Mucosa of descending colon (tissue), 3 donors: Measurements from ENCODE around the gene NEK10. TPM values are rescaled to one million over a fixed set of nuclear protein-coding genes. Genes with fewer than 3 reads are reported as not detected.

Experiments
- ATAC-seq: fragments of 200-7000 bp; cut with Tn5 transposase; one replicate; pipeline ENCODE4 v1.9.1; 2020; ENCODE audit warnings: mild to moderate bottlenecking, moderate library complexity
- DNase-seq, 3 donors: peaks; one replicate each; pipeline ENCODE4 v3.0.0-alpha.2; 2020
- H3K36me3 ChIP-seq: fragments of 200-600 bp; one replicate; pipeline ENCODE4 v1.8.0; 2021; ENCODE audit warnings: low read depth, mild to moderate bottlenecking
- H3K4me1 ChIP-seq: fragments of 200-600 bp; one replicate; pipeline ENCODE4 v1.8.0; 2021; ENCODE audit warnings: low read depth, mild to moderate bottlenecking
- H3K4me3 ChIP-seq: fragments of 200-600 bp; one replicate; pipeline ENCODE4 v1.8.0; 2021; ENCODE audit warnings: mild to moderate bottlenecking
- H3K9me3 ChIP-seq: fragments of 200-600 bp; one replicate; pipeline ENCODE4 v1.8.0; 2021; ENCODE audit warnings: mild to moderate bottlenecking
- CTCF ChIP-seq: fragments of 200-600 bp; IDR thresholded peaks from one replicate; pipeline ENCODE4 v1.8.0; 2022; ENCODE audit warnings: antibody characterized with exemption, mild to moderate bottlenecking
- intact Hi-C, 2 donors: fragments of 100-400 bp; cut with DNase I in 1 of 2; cut with micrococcal nuclease in 1 of 2; formaldehyde crosslinking; loops; one replicate each; pipeline versions ENCODE4 v1.11.0 to v1.11.1; 2022; cut with DNase I, micrococcal nuclease
- total RNA-seq, 3 donors: library from RNA; stranded (reverse); fragmentation: NEBNext Ultra II Directional in 2 of 3; extraction: Animal tissue kit (Norgen Biotek cat#: 25700) in 2 of 3; gene quantifications; one replicate each; pipeline versions ENCODE4 v1.2.1 to v1.2.4, GENCODE V29; 2021 to 2023
- donor health status: DM: no; HTN: no; CAD: no; lungs with moderate emphysema.
- donor health status: DM: no; HTN: no; CAD: no.
- donor health status: DM: no; HTN: yes; CAD: no.

Gene NEK10
- total RNA-seq, 3 donors from 2014 or later, result 1.1 to 6.5 (median 1.4) TPM

- intact Hi-C loops, result no loop called here
- peaks cover 12% of the 10 kb centered on the region for H3K4me1 ChIP-seq
- ATAC-seq (peak; percentile 91), DNase-seq (peak in 1 of 3 donors; percentile 47)
- no peaks in the 10 kb centered on the region for H3K36me3 ChIP-seq
- no peaks in the 10 kb centered on the region for H3K9me3 ChIP-seq
- no peak for TF ChIP-seq CTCF
- no peak overlapping the region for H3K4me3 ChIP-seq
These were observed 167.7 kb downstream of the NEK10 start for GRCh38 chr3:27201492-27201891.

- DNase-seq (peak in 1 of 3 donors; percentile 15), ATAC-seq (peak; percentile 88)
- intact Hi-C loops, result no loop called here
- Histone ChIP-seq H3K9me3 (no peaks in the 10 kb centered on the region), H3K4me3 (no peak overlapping the region), H3K4me1 (peaks cover 12% of the 10 kb centered on the region), H3K36me3 (no peaks in the 10 kb centered on the region)
- TF ChIP-seq CTCF, result no peak
These were observed 168.3 kb downstream of the NEK10 start for GRCh38 chr3:27200721-27201489.

GRCh38 chr3:27194861-27195483, 174.2 kb downstream of the NEK10 start:
- Histone ChIP-seq H3K9me3 (no peaks in the 10 kb centered on the region), H3K36me3 (no peaks in the 10 kb centered on the region), H3K4me1 (no peaks in the 10 kb centered on the region), H3K4me3 (no peak overlapping the region)
- ATAC-seq (no peak), DNase-seq (no peak)
- no peak for TF ChIP-seq CTCF
- intact Hi-C loops, result no loop called here

GRCh38 chr3:27193056-27193455, 176.1 kb downstream of the NEK10 start:
- no peaks in the 10 kb centered on the region for H3K9me3 ChIP-seq
- intact Hi-C loops, result no loop called here
- DNase-seq, result no peak
- no peak for ATAC-seq
- H3K4me1 ChIP-seq, result no peaks in the 10 kb centered on the region
- TF ChIP-seq CTCF, result no peak
- H3K4me3 ChIP-seq, result no peak overlapping the region
- no peaks in the 10 kb centered on the region for H3K36me3 ChIP-seq

GRCh38 chr3:27186013-27186412, 183.2 kb downstream of the NEK10 start:
- ATAC-seq (no peak), DNase-seq (no peak)
- no peak overlapping the region for H3K4me3 ChIP-seq
- TF ChIP-seq CTCF, result no peak
- H3K9me3 ChIP-seq, result no peaks in the 10 kb centered on the region
- H3K4me1 ChIP-seq, result no peaks in the 10 kb centered on the region
- H3K36me3 ChIP-seq, result no peaks in the 10 kb centered on the region
- intact Hi-C loops, result no loop called here
